H1 (cell line): ENCODE measurements around the gene PBLD. TPM values are rescaled to one million over a fixed set of nuclear protein-coding genes. Genes with fewer than 3 reads are reported as not detected.

ENCODE experiments used
- CTCF ChIA-PET: fragments of 300-600 bp; sonication (Branson Sonifier 250); formaldehyde crosslinking; loops from one replicate; lab custom pipeline; 2021; ENCODE audit not compliant: partially characterized antibody; lab: Charles Lee
- POLR2A ChIA-PET: fragments of 300-600 bp; sonication (Branson Sonifier 250); formaldehyde crosslinking; loops from one replicate; lab custom pipeline; 2021; ENCODE audit warnings: inconsistent platforms; ENCODE audit not compliant: partially characterized antibody; lab: Charles Lee
- DNase-seq, 2 experiments: peaks; one replicate each; pipeline versions ENCODE4 v3.0.0 to v3.0.0-alpha.2; 2010 to 2022; ENCODE audit warnings: low spot score in 2 of 2, low read depth in 1 of 2, mixed read lengths in 1 of 2
- FAIRE-seq: peaks from 2 replicates; lab custom pipeline; 2011; peaks lifted over from hg19 to GRCh38; lab: Jason Lieb, UNC
- H2AFZ ChIP-seq: 2 replicates; pipeline ENCODE4 v1.8.1; 2012; ENCODE audit warnings: low read length, inconsistent platforms
- H2AK5ac ChIP-seq: 2 replicates; pipeline ENCODE4 v1.6.1; 2013; ENCODE audit warnings: low read depth, low read length
- H2BK120ac ChIP-seq: replicated peaks from 2 replicates; pipeline ENCODE3; 2013; ENCODE audit warnings: low read depth, low read length, inconsistent platforms
- H2BK12ac ChIP-seq: 2 replicates; pipeline ENCODE4 v1.6.1; 2013; ENCODE audit warnings: low read depth, low read length
- H2BK15ac ChIP-seq: 2 replicates; pipeline ENCODE4 v1.6.1; 2013; ENCODE audit warnings: low read length
- H2BK20ac ChIP-seq: 2 replicates; pipeline ENCODE4 v1.6.1; 2013; ENCODE audit warnings: low read length
- H2BK5ac ChIP-seq: 2 replicates; pipeline ENCODE4 v1.6.1; 2013; ENCODE audit warnings: low read depth, low read length
- H3K14ac ChIP-seq: 2 replicates; pipeline ENCODE4 v1.6.1; 2013; ENCODE audit warnings: inconsistent platforms; ENCODE audit not compliant: insufficient read length
- H3K18ac ChIP-seq: 2 replicates; pipeline ENCODE4 v1.6.1; 2013; ENCODE audit warnings: low read length; ENCODE audit errors: extremely low read depth
- H3K23ac ChIP-seq: 2 replicates; pipeline ENCODE4 v1.6.1; 2013; ENCODE audit warnings: inconsistent platforms; ENCODE audit not compliant: insufficient read length
- H3K23me2 ChIP-seq: 2 replicates; pipeline ENCODE4 v1.6.1; 2013; ENCODE audit warnings: low read depth, low read length
- H3K27ac ChIP-seq: 2 replicates; pipeline ENCODE4 v1.6.1; 2011; ENCODE audit warnings: low read depth, low read length, inconsistent platforms
- H3K27me3 ChIP-seq, 4 experiments: replicated peaks in 1 of 4; 1 replicate in 1 of 4; 2 replicates in 3 of 4; pipeline versions ENCODE4 v1.6.1 to v1.8.1; 2011 to 2013; ENCODE audit warnings: low read length in 3 of 4, mild to moderate bottlenecking in 3 of 4, inconsistent platforms in 2 of 4, mixed read lengths in 2 of 4, moderate library complexity in 1 of 4; ENCODE audit not compliant: control insufficient read depth in 3 of 4, insufficient read depth in 3 of 4; ENCODE audit errors: extremely low read depth in 1 of 4
- H3K36me3 ChIP-seq, 4 experiments: 2 replicates each; pipeline versions ENCODE4 v1.6.1 to v1.8.1; 2011 to 2013; ENCODE audit warnings: mild to moderate bottlenecking in 4 of 4, low read length in 3 of 4, moderate library complexity in 2 of 4, control low read depth in 1 of 4, inconsistent platforms in 1 of 4; ENCODE audit not compliant: insufficient read depth in 4 of 4, control insufficient read depth in 2 of 4
- H3K4ac ChIP-seq: replicated peaks from 2 replicates; pipeline ENCODE3; 2013; ENCODE audit warnings: low read length, low read depth, mixed read lengths, inconsistent platforms; ENCODE audit not compliant: insufficient read length
- H3K4me1 ChIP-seq, 4 experiments: replicated peaks in 1 of 4; 1 replicate in 1 of 4; 2 replicates in 3 of 4; pipeline versions ENCODE4 v1.6.1 to v1.8.1; 2011 to 2013; ENCODE audit warnings: low read length in 3 of 4, inconsistent platforms in 2 of 4, mixed read lengths in 1 of 4; ENCODE audit not compliant: insufficient read depth in 4 of 4, control insufficient read depth in 3 of 4
- H3K4me2 ChIP-seq, 2 experiments: 2 replicates each; pipeline versions ENCODE4 v1.6.1 to v1.8.1; 2011 to 2013; ENCODE audit warnings: low read depth in 2 of 2, low read length in 2 of 2, control low read depth in 1 of 2, inconsistent platforms in 1 of 2, mild to moderate bottlenecking in 1 of 2; ENCODE audit not compliant: insufficient read depth in 1 of 2
- H3K4me3 ChIP-seq, 4 experiments: fragments of 200-600, 300-600 bp in 1 of 4; sonication (generic), shearing (Covaris generic), sonication (Bioruptor Twin) in 1 of 4; 2 replicates each; pipeline versions ENCODE4 v1.5.1 to v1.8.1; 2011 to 2016; ENCODE audit warnings: low read length in 4 of 4, low read depth in 3 of 4, control low read depth in 2 of 4, inconsistent platforms in 2 of 4, mild to moderate bottlenecking in 2 of 4, mixed read lengths in 1 of 4, moderate library complexity in 1 of 4; ENCODE audit not compliant: insufficient read depth in 2 of 4; ENCODE audit errors: extremely low read depth in 1 of 4
- H3K56ac ChIP-seq: replicated peaks from 2 replicates; pipeline ENCODE3; 2013; ENCODE audit warnings: low read depth, mild to moderate bottlenecking, mixed read lengths, low read length, inconsistent platforms; ENCODE audit not compliant: insufficient read length
- H3K79me1 ChIP-seq: 2 replicates; pipeline ENCODE4 v1.6.1; 2013; ENCODE audit warnings: low read depth, low read length, control low read depth
- H3K79me2 ChIP-seq, 2 experiments: 2 replicates each; pipeline versions ENCODE4 v1.6.1 to v1.8.1; 2012 to 2013; ENCODE audit warnings: low read length in 2 of 2, mild to moderate bottlenecking in 2 of 2, inconsistent platforms in 1 of 2; ENCODE audit not compliant: insufficient read depth in 2 of 2, control insufficient read depth in 1 of 2
- H3K9ac ChIP-seq, 4 experiments: replicated peaks in 1 of 4; 1 replicate in 1 of 4; 2 replicates in 3 of 4; pipeline versions ENCODE4 v1.6.1 to v1.8.1; 2011 to 2013; ENCODE audit warnings: low read depth in 3 of 4, low read length in 3 of 4, control low read depth in 2 of 4, mild to moderate bottlenecking in 2 of 4, moderate library complexity in 2 of 4, inconsistent platforms in 1 of 4; ENCODE audit errors: extremely low read depth in 1 of 4
- H3K9me3 ChIP-seq, 2 experiments: 2 replicates each; pipeline versions ENCODE4 v1.6.1 to v1.8.1; 2012 to 2013; ENCODE audit warnings: mild to moderate bottlenecking in 2 of 2, moderate library complexity in 2 of 2, control low read depth in 1 of 2, inconsistent platforms in 1 of 2, low read depth in 1 of 2, low read length in 1 of 2, mixed read lengths in 1 of 2; ENCODE audit not compliant: insufficient read depth in 2 of 2
- H4K20me1 ChIP-seq, 2 experiments: replicated peaks in 1 of 2; 2 replicates each; pipeline versions ENCODE3 to v1.8.1; 2011 to 2013; ENCODE audit warnings: inconsistent platforms in 2 of 2, low read length in 2 of 2, mild to moderate bottlenecking in 1 of 2; ENCODE audit not compliant: insufficient read depth in 2 of 2, control insufficient read depth in 1 of 2
- H4K5ac ChIP-seq: 2 replicates; pipeline ENCODE4 v1.6.1; 2013; ENCODE audit warnings: low read length, low read depth, mixed read lengths, inconsistent platforms; ENCODE audit not compliant: insufficient read length
- H4K8ac ChIP-seq: 2 replicates; pipeline ENCODE4 v1.8.0; 2013; ENCODE audit warnings: mild to moderate bottlenecking, moderate library complexity, low read length, inconsistent platforms; ENCODE audit not compliant: insufficient read depth; ENCODE audit errors: extremely low read depth
- H4K91ac ChIP-seq: replicated peaks from 2 replicates; pipeline ENCODE3; 2013; ENCODE audit warnings: low read length, mixed read lengths, inconsistent platforms; ENCODE audit not compliant: insufficient read length
- BACH1 ChIP-seq: IDR thresholded peaks from 2 replicates; pipeline ENCODE4 v1.6.1; 2012; ENCODE audit warnings: low read length, improper control_type of control experiment
- KDM1A ChIP-seq: fragments of 200-600, 300-600 bp; sonication (generic); IDR thresholded peaks from 2 replicates; pipeline ENCODE4 v1.7.1; 2016; ENCODE audit warnings: mild to moderate bottlenecking, low read length, borderline replicate concordance
- TCF12 ChIP-seq: IDR thresholded peaks from 2 replicates; pipeline ENCODE4 v1.6.1; 2011; ENCODE audit warnings: low read depth, mild to moderate bottlenecking, low read length
- polyA plus RNA-seq, 7 experiments: library from polyadenylated mRNA; depleted of rRNA in 3 of 7; stranded (reverse) in 5 of 7; unstranded in 2 of 7; fragments of >200 nt in 5 of 7; fragments of 200-250 nt in 2 of 7; gene quantifications; 1 replicate in 5 of 7; 2 replicates in 1 of 7; 4 replicates in 1 of 7; pipeline versions ENCODE4 v1.2.1 to v1.2.3, GENCODE V29; 2011 to 2013; ENCODE audit warnings: missing spikeins in 2 of 7, mixed read lengths in 2 of 7
- total RNA-seq: library from RNA; stranded (reverse); fragmentation: NEBNext Ultra II Directional; extraction: Animal tissue kit (Norgen Biotek cat#: 25700); gene quantifications from 2 replicates; pipeline ENCODE4 v1.2.1, GENCODE V29; 2021

The PBLD gene
- total and polyA plus RNA-seq, 2 of the 8 experiments (the other 6 are each of a cell fraction or from before 2014, with no cell fraction given) = 0.56 to 2.0 TPM

GRCh38 chr10:68310531-68310930 lies 22.2 kb downstream of the PBLD start:
- Histone ChIP-seq H3K4me3 (no peak overlapping the region), H3K23me2 (no peaks in the 10 kb centered on the region; the same call in 1 of the 2 replicates), H3K79me1 (no peaks in the 10 kb centered on the region), H2BK12ac (no peak overlapping the region), H2AFZ (no peak overlapping the region), H3K9ac (no peak overlapping the region), H3K56ac (no peak overlapping the region), H4K5ac (no peak overlapping the region), H3K14ac (no peak overlapping the region), H3K4me2 (no peak overlapping the region), H2AK5ac (no peak overlapping the region)
- DNase-seq = no peak
- CTCF ChIA-PET = interaction anchor here (0.6 kb wide), 1 partner anchor 8 kb away, joined by 4 read pairs; no protein-coding TSS in a partner anchor
- TF ChIP-seq BACH1 (no peak), TCF12 (no peak), KDM1A (no peak)
- TF ChIP-seq, all 59 proteins: peak for 0
- Histone ChIP-seq H4K20me1 (no peaks in the 10 kb centered on the region), H4K91ac (no peak overlapping the region), H3K36me3 (no peaks in the 10 kb centered on the region), H2BK20ac (no peak overlapping the region), H3K9me3 (no peaks in the 10 kb centered on the region), H2BK5ac (no peak overlapping the region), H3K27me3 (no peaks in the 10 kb centered on the region), H3K4ac (no peak overlapping the region), H2BK15ac (no peak overlapping the region), H3K79me2 (no peaks in the 10 kb centered on the region), H3K4me1 (peaks cover 0 to 3% (median 0%) of the 10 kb centered on the region in 4 experiments; a peak in 1 of 7 replicates), H3K27ac (no peak overlapping the region), H3K18ac (no peak overlapping the region), H2BK120ac (no peak overlapping the region), H3K23ac (no peak overlapping the region), H4K8ac (no peak overlapping the region)
- no peak for FAIRE-seq
- POLR2A ChIA-PET = interaction anchor here (1.1 kb wide), 1 partner anchor 22 kb away, joined by 3 read pairs; the partner anchor contains the start of genes HNRNPH3 and PBLD
